ENCODE results near the gene SLC49A3.

DNA sequence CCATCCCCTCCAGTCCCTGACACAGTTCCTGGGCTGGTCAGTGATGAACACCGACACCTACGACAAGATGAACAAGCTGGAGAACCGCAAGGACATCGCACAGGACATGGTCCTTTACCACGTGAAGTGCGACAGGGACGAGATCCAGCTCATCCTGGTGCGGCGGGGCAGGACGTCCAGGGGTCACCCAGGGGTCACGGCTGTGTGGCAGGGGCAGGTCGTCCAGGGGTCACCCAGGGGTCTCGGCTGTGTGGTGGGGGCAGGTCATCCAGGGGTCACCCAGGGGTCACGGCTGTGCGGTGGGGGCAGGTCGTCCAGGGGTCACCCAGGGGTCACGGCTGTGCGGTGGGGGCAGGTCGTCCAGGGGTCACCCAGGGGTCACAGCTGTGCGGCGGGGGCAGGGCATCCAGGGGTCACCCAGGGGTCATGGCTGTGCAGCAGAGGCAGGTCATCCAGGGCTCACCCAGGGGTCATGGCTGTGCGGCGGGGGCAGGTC lies 31.6 kb downstream of the SLC49A3 start:
- TF ChIP-seq, protein P1, sequence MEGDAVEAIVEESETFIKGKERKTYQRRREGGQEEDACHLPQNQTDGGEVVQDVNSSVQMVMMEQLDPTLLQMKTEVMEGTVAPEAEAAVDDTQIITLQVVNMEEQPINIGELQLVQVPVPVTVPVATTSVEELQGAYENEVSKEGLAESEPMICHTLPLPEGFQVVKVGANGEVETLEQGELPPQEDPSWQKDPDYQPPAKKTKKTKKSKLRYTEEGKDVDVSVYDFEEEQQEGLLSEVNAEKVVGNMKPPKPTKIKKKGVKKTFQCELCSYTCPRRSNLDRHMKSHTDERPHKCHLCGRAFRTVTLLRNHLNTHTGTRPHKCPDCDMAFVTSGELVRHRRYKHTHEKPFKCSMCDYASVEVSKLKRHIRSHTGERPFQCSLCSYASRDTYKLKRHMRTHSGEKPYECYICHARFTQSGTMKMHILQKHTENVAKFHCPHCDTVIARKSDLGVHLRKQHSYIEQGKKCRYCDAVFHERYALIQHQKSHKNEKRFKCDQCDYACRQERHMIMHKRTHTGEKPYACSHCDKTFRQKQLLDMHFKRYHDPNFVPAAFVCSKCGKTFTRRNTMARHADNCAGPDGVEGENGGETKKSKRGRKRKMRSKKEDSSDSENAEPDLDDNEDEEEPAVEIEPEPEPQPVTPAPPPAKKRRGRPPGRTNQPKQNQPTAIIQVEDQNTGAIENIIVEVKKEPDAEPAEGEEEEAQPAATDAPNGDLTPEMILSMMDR (IDR thresholded peaks at IDR 0.05): no peak
- TF ChIP-seq POLR2AphosphoS5 (IDR thresholded peaks at IDR 0.05) (no peak), POLR2A (IDR thresholded peaks at IDR 0.05) (no peak), EP300 (IDR thresholded peaks at IDR 0.05) (no peak)

All from stomach (tissue), 4 donors.